OCI-LY1 (cell line): ENCODE data around the gene LARP4B.

ENCODE experiments used
- H2AFZ ChIP-seq: fragments of 200-600 bp; sonication (generic), shearing (Covaris generic); 2 replicates; pipeline ENCODE4 v1.6.0; 2014; ENCODE audit warnings: antibody characterized with exemption, mild to moderate bottlenecking, low read length
- H3F3A ChIP-seq: fragments of 200-600 bp; sonication (generic), shearing (Covaris generic); 2 replicates; pipeline ENCODE4 v1.6.0; 2014; ENCODE audit warnings: mild to moderate bottlenecking, antibody characterized with exemption, low read length, moderate library complexity; ENCODE audit not compliant: insufficient read depth
- H3K27ac ChIP-seq: fragments of 200-600 bp; sonication (generic); 2 replicates; pipeline ENCODE4 v1.5.1; 2014; ENCODE audit warnings: low read length, mixed run types, mild to moderate bottlenecking, low read depth; ENCODE audit not compliant: poor library complexity, severe bottlenecking
- H3K27me3 ChIP-seq: fragments of 200-600 bp; sonication (generic); 2 replicates; pipeline ENCODE4 v1.6.0; 2014; ENCODE audit warnings: antibody characterized with exemption, mild to moderate bottlenecking, low read length, moderate library complexity; ENCODE audit not compliant: insufficient read depth
- H3K36me3 ChIP-seq: fragments of 200-600 bp; sonication (generic); 2 replicates; pipeline ENCODE4 v1.6.1; 2014; ENCODE audit warnings: mild to moderate bottlenecking, antibody characterized with exemption, low read length, moderate library complexity, mixed read lengths; ENCODE audit not compliant: insufficient read depth
- H3K4me1 ChIP-seq: fragments of 200-600 bp; sonication (generic); 2 replicates; pipeline ENCODE4 v1.5.1; 2014; ENCODE audit warnings: mild to moderate bottlenecking, low read length, moderate library complexity; ENCODE audit not compliant: insufficient read depth, severe bottlenecking
- H3K4me2 ChIP-seq: fragments of 200-600 bp; sonication (generic), shearing (Covaris generic); 2 replicates; pipeline ENCODE4 v1.6.1; 2014; ENCODE audit warnings: low read length
- H3K4me3 ChIP-seq: fragments of 200-600 bp; sonication (generic); 2 replicates; pipeline ENCODE4 v1.5.1; 2014; ENCODE audit warnings: low read length, low read depth, mild to moderate bottlenecking, mixed read lengths; ENCODE audit not compliant: poor library complexity, severe bottlenecking
- H3K79me2 ChIP-seq: fragments of 200-600 bp; shearing (Covaris generic); 2 replicates; pipeline ENCODE4 v1.6.1; 2016; ENCODE audit warnings: mixed run types, low read length, mixed read lengths; ENCODE audit not compliant: insufficient read depth
- H3K9ac ChIP-seq: fragments of 200-600 bp; sonication (generic), shearing (Covaris generic); 2 replicates; pipeline ENCODE4 v1.6.1; 2014; ENCODE audit warnings: mild to moderate bottlenecking, low read length, mixed read lengths
- H3K9me2 ChIP-seq: fragments of 200-600 bp; sonication (generic), shearing (Covaris generic); 2 replicates; pipeline ENCODE4 v1.6.1; 2014; ENCODE audit warnings: low read depth, mild to moderate bottlenecking, low read length, mixed read lengths
- H3K9me3 ChIP-seq: fragments of 200-600 bp; shearing (Covaris generic); 2 replicates; pipeline ENCODE4 v1.6.1; 2014; ENCODE audit warnings: low read length, mixed read lengths
- H4K20me1 ChIP-seq: fragments of 200-600 bp; sonication (generic), shearing (Covaris generic); 2 replicates; pipeline ENCODE4 v1.6.0; 2016; ENCODE audit warnings: mild to moderate bottlenecking, low read length; ENCODE audit not compliant: insufficient read depth
- EZH2 ChIP-seq: fragments of 200-600 bp; sonication (generic), shearing (Covaris generic); IDR thresholded peaks from 2 replicates; pipeline ENCODE4 v1.8.0; 2017; ENCODE audit warnings: borderline replicate concordance, mixed run types, mild to moderate bottlenecking, antibody characterized with exemption, low read length, moderate library complexity, mixed read lengths
- TF ChIP-seq, protein P1 (sequence below): fragments of 200-600 bp; sonication (generic), shearing (Covaris generic); IDR thresholded peaks from 2 replicates; pipeline ENCODE4 v1.5.1; 2017; ENCODE audit warnings: mild to moderate bottlenecking, antibody characterized with exemption, low read length, moderate library complexity, mixed read lengths

LARP4B gene

DNA sequence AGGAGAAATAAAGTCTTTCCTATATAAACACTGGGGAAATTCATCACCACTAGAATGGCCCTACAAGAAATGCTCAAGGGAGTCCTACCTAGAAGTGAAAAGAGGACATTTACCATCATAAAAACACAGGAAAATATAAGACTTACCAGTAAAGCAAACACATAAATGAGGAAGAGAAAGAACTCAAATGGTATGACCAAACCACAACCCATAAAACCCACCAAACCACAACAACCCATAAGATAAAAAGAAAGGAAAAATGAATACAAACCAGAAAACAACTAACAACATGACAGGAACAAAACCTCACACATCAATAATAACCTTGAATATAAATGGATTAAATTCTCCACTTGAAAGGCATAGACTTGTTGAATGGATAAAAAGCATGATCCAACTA is 170.1 kb downstream of the LARP4B start:
- no peaks in the 10 kb centered on the region for H3K79me2 ChIP-seq
- no peak overlapping the region for H3K4me3 ChIP-seq
- H2AFZ ChIP-seq: no peak overlapping the region
- no peaks in the 10 kb centered on the region for H3F3A ChIP-seq
- no peaks in the 10 kb centered on the region for H4K20me1 ChIP-seq
- no peak overlapping the region for H3K27ac ChIP-seq
- peaks cover 35% of the 10 kb centered on the region for H3K9me3 ChIP-seq
- no peak overlapping the region for H3K9ac ChIP-seq
- H3K9me2 ChIP-seq: no peaks in the 10 kb centered on the region
- H3K27me3 ChIP-seq: no peaks in the 10 kb centered on the region
- TF ChIP-seq, protein P1, sequence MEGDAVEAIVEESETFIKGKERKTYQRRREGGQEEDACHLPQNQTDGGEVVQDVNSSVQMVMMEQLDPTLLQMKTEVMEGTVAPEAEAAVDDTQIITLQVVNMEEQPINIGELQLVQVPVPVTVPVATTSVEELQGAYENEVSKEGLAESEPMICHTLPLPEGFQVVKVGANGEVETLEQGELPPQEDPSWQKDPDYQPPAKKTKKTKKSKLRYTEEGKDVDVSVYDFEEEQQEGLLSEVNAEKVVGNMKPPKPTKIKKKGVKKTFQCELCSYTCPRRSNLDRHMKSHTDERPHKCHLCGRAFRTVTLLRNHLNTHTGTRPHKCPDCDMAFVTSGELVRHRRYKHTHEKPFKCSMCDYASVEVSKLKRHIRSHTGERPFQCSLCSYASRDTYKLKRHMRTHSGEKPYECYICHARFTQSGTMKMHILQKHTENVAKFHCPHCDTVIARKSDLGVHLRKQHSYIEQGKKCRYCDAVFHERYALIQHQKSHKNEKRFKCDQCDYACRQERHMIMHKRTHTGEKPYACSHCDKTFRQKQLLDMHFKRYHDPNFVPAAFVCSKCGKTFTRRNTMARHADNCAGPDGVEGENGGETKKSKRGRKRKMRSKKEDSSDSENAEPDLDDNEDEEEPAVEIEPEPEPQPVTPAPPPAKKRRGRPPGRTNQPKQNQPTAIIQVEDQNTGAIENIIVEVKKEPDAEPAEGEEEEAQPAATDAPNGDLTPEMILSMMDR: no peak
- no peak for TF ChIP-seq EZH2
- H3K36me3 ChIP-seq: no peaks in the 10 kb centered on the region
- no peak overlapping the region for H3K4me2 ChIP-seq
- peaks cover 8% of the 10 kb centered on the region for H3K4me1 ChIP-seq

DNA sequence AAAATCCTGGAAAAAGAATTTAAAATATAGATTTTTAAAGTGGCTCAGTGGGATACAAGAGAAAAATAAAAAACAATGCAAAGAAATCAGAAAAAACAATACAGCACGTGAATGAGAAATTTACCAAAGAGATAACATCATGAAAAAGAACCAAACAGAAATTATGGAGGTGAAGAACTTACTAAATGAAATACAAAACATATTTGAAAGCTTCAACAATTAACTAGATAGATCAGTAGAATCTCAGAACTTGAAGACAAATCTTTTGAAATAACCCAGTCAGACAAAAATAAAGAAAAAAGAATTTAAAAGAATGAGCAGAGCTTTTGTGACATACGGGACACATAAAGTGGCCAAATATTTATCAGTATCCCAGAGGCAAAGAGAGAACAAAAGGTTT is 170.9 kb downstream of the LARP4B start:
- Histone ChIP-seq H3K9ac (no peak overlapping the region), H3K4me1 (peaks cover 8% of the 10 kb centered on the region), H4K20me1 (no peaks in the 10 kb centered on the region), H3K79me2 (no peaks in the 10 kb centered on the region), H3F3A (no peaks in the 10 kb centered on the region), H3K4me2 (no peak overlapping the region), H3K4me3 (no peak overlapping the region), H3K27ac (no peak overlapping the region), H3K9me3 (peaks cover 35% of the 10 kb centered on the region), H3K9me2 (no peaks in the 10 kb centered on the region), H3K27me3 (no peaks in the 10 kb centered on the region), H2AFZ (no peak overlapping the region), H3K36me3 (no peaks in the 10 kb centered on the region)
- TF ChIP-seq EZH2: no peak
- TF ChIP-seq, protein P1: no peak

DNA sequence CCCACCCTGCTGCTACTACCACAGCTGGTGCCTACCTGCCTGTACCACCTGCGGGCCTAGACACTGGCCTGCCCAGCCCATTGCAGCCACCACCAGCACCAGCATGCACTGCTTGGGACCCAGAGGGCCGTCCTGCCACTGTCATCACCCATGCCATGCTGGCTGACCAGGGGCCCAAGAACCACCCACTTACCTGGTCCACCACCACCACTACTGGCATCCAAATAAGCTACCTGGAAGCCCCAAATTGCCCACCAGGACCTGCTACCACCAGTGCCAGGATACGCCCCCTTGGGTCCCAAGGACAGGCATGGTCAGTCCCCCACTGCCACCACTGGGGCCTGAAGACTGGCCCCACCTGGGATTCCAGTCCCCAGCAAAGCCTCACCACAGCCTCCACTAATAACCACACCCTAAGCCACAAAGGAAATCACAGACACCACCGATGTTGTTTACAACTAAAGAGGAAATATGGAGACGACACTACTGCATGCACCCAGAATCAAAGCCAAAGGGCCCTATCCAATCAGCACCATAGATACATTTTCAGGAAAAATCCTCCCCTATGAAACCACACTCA is 171.5 kb downstream of the LARP4B start:
- no peaks in the 10 kb centered on the region for H3K9me2 ChIP-seq
- no peak overlapping the region for H3K4me3 ChIP-seq
- H3K9me3 ChIP-seq: peaks cover 40% of the 10 kb centered on the region
- TF ChIP-seq, protein P1: no peak
- no peak for TF ChIP-seq EZH2
- no peak overlapping the region for H2AFZ ChIP-seq
- H3K27me3 ChIP-seq: no peaks in the 10 kb centered on the region
- peaks cover 8% of the 10 kb centered on the region for H3K4me1 ChIP-seq
- no peaks in the 10 kb centered on the region for H3F3A ChIP-seq
- no peaks in the 10 kb centered on the region for H3K36me3 ChIP-seq
- no peaks in the 10 kb centered on the region for H3K79me2 ChIP-seq
- H3K4me2 ChIP-seq: no peak overlapping the region
- no peak overlapping the region for H3K27ac ChIP-seq
- H4K20me1 ChIP-seq: no peaks in the 10 kb centered on the region
- no peak overlapping the region for H3K9ac ChIP-seq
